Activated T-cell treated with anti-CD3 and anti-CD28 coated beads for 24 hours (primary cell): ENCODE data around the gene PPM1F.
"Not testable (repeated sequence)": the region's sequence is repeated elsewhere in the genome, so short reads cannot be mapped to it uniquely, and the experiment has no call there.

Experiments
- DNase-seq: peaks from one replicate; pipeline ENCODE4 v3.0.0-alpha.2; 2020; ENCODE audit warnings: low read depth

PPM1F gene

DNA sequence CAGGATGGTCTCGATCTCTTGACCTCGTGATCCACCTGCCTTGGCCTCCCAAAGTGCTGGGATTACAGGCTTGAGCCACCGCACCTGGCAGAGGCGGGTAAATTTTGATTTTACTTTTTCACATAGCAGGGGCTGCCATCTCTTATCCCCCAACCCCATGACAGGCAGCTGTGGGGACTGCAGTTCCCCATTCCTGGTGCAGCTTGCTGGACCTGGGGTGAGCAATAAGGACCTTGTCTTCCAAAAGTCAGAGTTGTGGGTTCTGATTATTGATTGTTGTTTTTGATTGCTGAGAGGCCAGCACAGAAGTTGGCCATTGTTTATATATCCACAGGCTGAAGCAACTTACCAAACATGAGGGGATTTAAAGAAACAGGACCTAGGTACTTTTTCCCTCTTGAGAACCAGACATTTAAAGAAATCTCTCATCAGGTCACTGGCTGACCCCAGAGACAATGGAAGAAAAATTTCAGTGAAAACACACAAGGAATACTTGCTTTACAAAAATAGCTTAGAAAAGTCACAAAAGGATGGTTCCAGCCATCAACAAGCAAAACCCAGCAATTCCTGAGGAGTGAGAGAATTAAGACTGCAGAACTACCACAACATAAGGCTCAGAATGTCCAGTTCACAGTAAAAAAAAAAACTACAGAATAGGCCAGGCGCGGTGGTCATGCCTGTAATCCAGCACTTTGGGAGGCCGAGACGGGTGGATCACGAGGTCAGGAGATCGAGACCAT is 63.2 kb downstream of the PPM1F start:
- DNase-seq: no peak

DNA sequence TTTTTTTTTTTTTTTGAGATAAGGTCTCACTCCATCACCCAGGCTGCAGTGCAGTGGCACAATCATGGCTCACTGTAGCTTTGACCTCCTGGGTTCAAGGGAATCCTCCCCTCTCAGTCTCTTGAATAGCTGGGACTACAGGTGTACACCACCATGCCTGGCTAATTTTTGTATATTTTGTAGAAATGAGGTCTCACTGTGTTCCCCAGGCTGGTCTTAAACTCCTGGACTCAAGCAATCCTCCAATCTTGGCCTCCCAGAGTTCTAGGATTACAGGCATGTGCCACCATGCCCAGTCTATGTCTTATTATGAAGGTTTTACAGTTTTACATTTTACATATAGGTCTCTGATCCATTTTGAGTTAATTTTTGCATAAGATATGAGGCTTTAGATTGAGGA is 64.8 kb downstream of the PPM1F start:
- no peak for DNase-seq

DNA sequence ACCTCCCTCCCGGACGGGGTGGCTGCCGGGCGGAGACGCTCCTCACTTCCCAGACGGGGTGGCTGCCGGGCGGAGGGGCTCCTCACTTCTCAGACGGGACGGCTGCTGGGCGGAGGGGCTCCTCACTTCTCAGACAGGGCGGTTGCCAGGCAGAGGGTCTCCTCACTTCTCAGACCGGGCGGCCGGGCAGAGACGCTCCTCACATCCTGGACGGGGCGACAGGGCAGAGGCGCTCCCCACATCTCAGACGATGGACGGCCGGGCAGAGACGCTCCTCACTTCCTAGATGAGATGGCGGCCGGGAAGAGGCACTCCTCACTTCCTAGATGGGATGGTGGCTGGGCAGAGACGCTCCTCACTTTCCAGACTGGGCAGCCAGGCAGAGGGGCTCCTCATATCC is 68.7 kb downstream of the PPM1F start:
- DNase-seq: not testable (repeated sequence)

DNA sequence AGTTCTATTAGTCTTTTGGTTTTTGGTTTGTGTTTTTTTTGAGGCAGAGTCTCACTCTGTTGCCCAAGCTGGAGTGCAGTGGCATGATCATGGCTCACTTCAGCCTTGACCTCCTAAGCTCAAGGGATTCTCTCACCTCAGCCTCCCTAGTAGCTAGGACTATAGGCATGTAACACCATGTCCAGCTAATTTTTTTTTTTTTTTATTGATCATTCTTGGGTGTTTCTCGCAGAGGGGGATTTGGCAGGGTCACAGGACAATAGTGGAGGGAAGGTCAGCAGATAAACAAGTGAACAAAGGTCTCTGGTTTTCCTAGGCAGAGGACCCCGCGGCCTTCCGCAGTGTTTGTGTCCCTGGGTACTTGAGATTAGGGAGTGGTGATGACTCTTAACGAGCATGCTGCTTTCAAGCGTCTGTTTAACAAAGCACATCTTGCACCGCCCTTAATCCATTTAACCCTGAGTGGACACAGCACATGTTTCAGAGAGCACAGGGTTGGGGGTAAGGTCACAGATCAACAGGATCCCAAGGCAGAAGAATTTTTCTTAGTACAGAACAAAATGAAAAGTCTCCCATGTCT is 69.8 kb downstream of the PPM1F start:
- DNase-seq: not testable (repeated sequence)

DNA sequence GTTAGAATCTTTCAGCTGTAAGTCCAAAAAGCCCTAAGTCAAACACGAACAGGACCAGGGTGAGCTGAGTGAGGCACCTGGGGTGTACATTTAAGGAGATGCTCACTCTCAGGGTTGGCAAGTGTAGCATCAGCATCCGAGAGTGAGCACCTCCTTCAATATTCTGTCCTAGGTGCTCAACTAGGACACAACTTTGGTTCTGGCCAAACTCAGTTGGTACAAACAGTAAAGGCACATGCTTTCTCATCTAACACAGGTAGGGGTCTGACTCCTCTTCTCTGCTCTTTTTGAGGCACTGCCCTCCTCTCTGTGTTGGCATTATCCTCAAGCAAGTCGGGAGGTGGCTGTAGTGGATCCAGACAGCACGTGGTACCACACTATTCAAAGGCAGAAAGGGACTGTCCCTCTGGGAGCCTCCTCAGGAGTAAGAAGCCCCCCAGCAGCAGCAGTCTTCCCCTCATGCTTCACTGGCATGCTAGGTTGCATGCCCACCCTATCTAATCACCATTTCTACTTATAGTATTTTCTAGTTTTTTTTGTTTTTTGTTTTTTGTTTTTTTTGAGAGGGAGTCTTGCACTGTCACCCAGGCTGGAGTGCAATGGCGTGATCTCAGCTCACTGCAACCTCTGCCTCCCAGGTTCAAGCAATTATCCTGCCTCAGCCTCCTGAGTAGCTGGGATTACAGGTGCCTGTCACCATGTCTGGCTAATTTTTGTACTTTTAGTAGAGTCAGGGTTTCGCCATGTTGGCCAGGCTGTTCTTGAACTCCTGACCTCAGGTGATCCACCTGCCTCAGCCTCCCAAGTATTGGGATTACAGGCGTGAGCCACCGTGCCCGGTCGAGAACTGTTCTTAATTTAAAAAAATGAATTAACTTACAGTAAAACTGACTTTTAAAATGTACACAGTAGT is 70.6 kb downstream of the PPM1F start:
- DNase-seq: no peak

DNA sequence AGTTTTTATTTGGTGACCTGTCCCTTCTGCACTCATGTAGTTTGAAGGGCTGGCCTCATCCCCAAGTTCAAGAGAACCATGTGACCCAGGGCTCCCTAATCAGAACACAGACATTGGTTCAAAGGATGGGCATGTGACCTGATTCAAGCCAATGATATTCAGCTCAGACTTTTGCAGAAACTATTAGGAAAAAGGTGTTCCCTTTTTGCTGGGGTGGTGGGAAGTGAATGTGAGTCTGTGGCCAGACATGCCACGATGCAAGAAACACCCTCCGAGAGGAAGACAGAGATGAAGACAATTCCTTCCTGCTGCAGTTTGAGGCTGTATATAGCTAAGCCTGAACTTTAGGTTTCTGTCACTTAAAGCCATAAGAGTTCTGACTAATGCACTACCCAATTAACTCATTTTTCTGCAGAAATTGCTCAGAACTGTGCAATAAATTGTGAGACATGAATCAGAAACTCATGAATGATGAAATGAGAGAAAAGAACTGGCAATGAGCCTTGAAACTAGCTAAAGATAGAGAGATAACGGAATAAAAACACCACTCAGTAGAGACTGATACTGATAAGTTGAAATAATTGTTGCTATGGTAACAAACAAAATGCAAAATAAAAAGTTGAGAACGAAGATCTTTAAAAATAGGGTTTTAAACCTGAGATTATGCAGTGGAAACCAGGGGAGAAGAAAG is 76.0 kb downstream of the PPM1F start:
- peak; percentile 42 for DNase-seq

DNA sequence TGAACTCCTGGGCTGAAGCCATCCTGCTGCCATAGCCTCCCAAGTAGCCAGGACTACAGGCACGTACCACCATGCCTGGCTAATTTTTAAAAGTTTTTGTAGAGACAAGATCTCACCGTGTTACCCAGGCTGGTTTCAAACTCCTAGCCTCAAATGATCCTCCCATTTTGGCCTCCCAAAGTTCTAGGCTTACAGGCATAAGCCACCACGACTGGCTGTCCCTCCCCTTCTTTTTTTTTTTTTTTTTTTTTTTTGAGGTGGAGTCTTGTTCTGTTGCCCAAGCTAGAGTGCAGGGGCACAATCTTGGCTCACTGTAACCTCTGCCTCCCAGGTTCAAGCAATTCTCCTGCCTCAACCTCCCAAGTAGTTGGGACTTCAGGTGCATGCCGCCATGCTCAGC is 77.7 kb downstream of the PPM1F start:
- not testable (repeated sequence) for DNase-seq

DNA sequence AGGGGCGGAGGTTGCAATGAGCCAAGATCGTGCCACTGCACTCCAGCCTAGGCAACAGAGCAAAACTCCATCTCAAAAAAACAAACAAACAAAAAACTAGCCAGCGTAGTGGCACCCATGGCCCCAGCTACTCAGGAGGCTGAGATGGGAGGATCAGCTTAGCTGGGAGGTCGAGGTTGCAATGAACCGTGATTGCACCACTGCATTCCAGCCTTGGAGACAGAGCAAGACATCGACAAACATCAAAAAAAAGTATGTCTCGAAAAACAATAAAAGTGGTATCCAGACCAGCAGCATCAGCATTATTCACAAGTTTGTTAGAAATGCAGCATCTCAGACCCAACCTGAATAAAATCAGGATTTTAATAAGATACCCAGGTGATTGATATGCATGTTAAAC is 79.0 kb downstream of the PPM1F start:
- DNase-seq: no peak

DNA sequence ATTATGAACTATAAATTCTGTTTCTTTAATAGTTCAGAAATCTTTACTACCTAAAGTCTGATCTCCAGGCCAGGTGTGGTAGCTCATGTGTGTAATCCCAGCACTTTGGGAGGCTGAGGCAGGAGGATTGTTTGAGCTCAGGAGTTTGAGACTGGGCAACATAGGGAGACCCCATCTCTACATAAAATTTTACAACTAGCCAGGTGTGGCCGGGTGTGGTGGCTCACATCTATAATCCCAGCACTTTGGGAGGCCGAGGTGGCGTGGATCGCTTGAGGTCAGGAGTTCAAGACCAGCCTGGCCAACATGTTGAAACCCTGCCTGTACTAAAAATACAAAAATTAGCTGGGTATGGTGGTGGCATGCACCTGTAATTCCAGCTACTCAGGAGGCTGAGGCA is 79.9 kb downstream of the PPM1F start:
- not testable (repeated sequence) for DNase-seq
